ENCODE data around the gene ABHD17A.

ABHD17A gene

GRCh38 chr19:1854542-1855039, 30.7 kb downstream of the ABHD17A start:
- TF ChIP-seq CTCF (IDR thresholded peaks at IDR 0.05; ENCODE audit: low read depth, low read length, poor library complexity, severe bottlenecking) (no peak), EZH2phosphoT487 (IDR thresholded peaks at IDR 0.05; ENCODE audit: borderline replicate concordance, low read length) (no peak)
- no peaks in the 10 kb centered on the region for H3K9me2 ChIP-seq (replicated peaks; ENCODE audit: control insufficient read depth, low read length)
- H3K27me3 ChIP-seq (ENCODE audit: control insufficient read depth, low read length), result no peaks in the 10 kb centered on the region
- peaks cover 82% of the 10 kb centered on the region for H3K4me1 ChIP-seq (ENCODE audit: control insufficient read depth, low read length)
- H3K4me2 ChIP-seq (ENCODE audit: low read length), result peak overlapping the region; percentile 98
- H3F3A ChIP-seq (ENCODE audit: control insufficient read depth, insufficient read depth), result peaks cover 18% of the 10 kb centered on the region
- H3K9me3 ChIP-seq (ENCODE audit: control insufficient read depth, insufficient read depth, low read length), result no peaks in the 10 kb centered on the region
- H3K79me2 ChIP-seq (ENCODE audit: control insufficient read depth, low read length), result peaks cover 84% of the 10 kb centered on the region
- peak overlapping the region; percentile 78 for H3K4me3 ChIP-seq (ENCODE audit: low read length)
- peaks cover 10% of the 10 kb centered on the region for H3K36me3 ChIP-seq (ENCODE audit: control insufficient read depth, low read length)
- peaks cover 13% of the 10 kb centered on the region; the same call in 1 of the 2 replicates for H4K20me1 ChIP-seq (ENCODE audit: control insufficient read depth, insufficient read depth, low read depth, low read length)
- peak overlapping the region; percentile 45; the same call in 1 of the 2 replicates for H3K27ac ChIP-seq (ENCODE audit: low read depth, low read length)

GRCh38 chr19:1854039-1854541, 31.2 kb downstream of the ABHD17A start:
- Histone ChIP-seq H3K36me3 (ENCODE audit: control insufficient read depth, low read length) (peaks cover 10% of the 10 kb centered on the region), H3K27ac (ENCODE audit: low read depth, low read length) (no peak overlapping the region), H3K9me3 (ENCODE audit: control insufficient read depth, insufficient read depth, low read length) (no peaks in the 10 kb centered on the region), H3K4me3 (ENCODE audit: low read length) (no peak overlapping the region), H3F3A (ENCODE audit: control insufficient read depth, insufficient read depth) (peaks cover 21% of the 10 kb centered on the region), H3K4me2 (ENCODE audit: low read length) (peak overlapping the region; percentile 75; the same call in 1 of the 2 replicates), H3K9me2 (replicated peaks; ENCODE audit: control insufficient read depth, low read length) (no peaks in the 10 kb centered on the region), H3K27me3 (ENCODE audit: control insufficient read depth, low read length) (no peaks in the 10 kb centered on the region), H3K79me2 (ENCODE audit: control insufficient read depth, low read length) (peaks cover 81% of the 10 kb centered on the region), H3K4me1 (ENCODE audit: control insufficient read depth, low read length) (peaks cover 80% of the 10 kb centered on the region), H4K20me1 (ENCODE audit: control insufficient read depth, insufficient read depth, low read depth, low read length) (peaks cover 13% of the 10 kb centered on the region; the same call in 1 of the 2 replicates)
- no peak for TF ChIP-seq CTCF (IDR thresholded peaks at IDR 0.05; ENCODE audit: low read depth, low read length, poor library complexity, severe bottlenecking)
- no peak for TF ChIP-seq EZH2phosphoT487 (IDR thresholded peaks at IDR 0.05; ENCODE audit: borderline replicate concordance, low read length)

GRCh38 chr19:1853295-1854038, 31.8 kb downstream of the ABHD17A start:
- H3K4me1 ChIP-seq (ENCODE audit: control insufficient read depth, low read length), result peaks cover 78% of the 10 kb centered on the region

More at GRCh38 chr19:1853295-1854038, 31.8 kb downstream of the ABHD17A start:
- Histone ChIP-seq H3K9me2 (replicated peaks; ENCODE audit: control insufficient read depth, low read length) (no peaks in the 10 kb centered on the region), H3K27ac (ENCODE audit: low read depth, low read length) (peak overlapping the region; percentile 13; the same call in 1 of the 2 replicates), H3K27me3 (ENCODE audit: control insufficient read depth, low read length) (no peaks in the 10 kb centered on the region), H3K4me3 (ENCODE audit: low read length) (peak overlapping the region; percentile 2), H3K79me2 (ENCODE audit: control insufficient read depth, low read length) (peaks cover 78% of the 10 kb centered on the region), H4K20me1 (ENCODE audit: control insufficient read depth, insufficient read depth, low read depth, low read length) (peaks cover 13% of the 10 kb centered on the region; the same call in 1 of the 2 replicates), H3K9me3 (ENCODE audit: control insufficient read depth, insufficient read depth, low read length) (no peaks in the 10 kb centered on the region), H3F3A (ENCODE audit: control insufficient read depth, insufficient read depth) (peaks cover 18% of the 10 kb centered on the region), H3K4me2 (ENCODE audit: low read length) (peak overlapping the region; percentile 75), H3K36me3 (ENCODE audit: control insufficient read depth, low read length) (peaks cover 10% of the 10 kb centered on the region)
- TF ChIP-seq EZH2phosphoT487 (IDR thresholded peaks at IDR 0.05; ENCODE audit: borderline replicate concordance, low read length) (no peak), CTCF (IDR thresholded peaks at IDR 0.05; ENCODE audit: low read depth, low read length, poor library complexity, severe bottlenecking) (peak; percentile 88)

Data from DOHH2 (cell line).